ENCODE measurements around the gene MAFG.
"Not testable (repeated sequence)": the region's sequence is repeated elsewhere in the genome, so short reads cannot be mapped to it uniquely, and the experiment has no call there.

Gene MAFG

DNA sequence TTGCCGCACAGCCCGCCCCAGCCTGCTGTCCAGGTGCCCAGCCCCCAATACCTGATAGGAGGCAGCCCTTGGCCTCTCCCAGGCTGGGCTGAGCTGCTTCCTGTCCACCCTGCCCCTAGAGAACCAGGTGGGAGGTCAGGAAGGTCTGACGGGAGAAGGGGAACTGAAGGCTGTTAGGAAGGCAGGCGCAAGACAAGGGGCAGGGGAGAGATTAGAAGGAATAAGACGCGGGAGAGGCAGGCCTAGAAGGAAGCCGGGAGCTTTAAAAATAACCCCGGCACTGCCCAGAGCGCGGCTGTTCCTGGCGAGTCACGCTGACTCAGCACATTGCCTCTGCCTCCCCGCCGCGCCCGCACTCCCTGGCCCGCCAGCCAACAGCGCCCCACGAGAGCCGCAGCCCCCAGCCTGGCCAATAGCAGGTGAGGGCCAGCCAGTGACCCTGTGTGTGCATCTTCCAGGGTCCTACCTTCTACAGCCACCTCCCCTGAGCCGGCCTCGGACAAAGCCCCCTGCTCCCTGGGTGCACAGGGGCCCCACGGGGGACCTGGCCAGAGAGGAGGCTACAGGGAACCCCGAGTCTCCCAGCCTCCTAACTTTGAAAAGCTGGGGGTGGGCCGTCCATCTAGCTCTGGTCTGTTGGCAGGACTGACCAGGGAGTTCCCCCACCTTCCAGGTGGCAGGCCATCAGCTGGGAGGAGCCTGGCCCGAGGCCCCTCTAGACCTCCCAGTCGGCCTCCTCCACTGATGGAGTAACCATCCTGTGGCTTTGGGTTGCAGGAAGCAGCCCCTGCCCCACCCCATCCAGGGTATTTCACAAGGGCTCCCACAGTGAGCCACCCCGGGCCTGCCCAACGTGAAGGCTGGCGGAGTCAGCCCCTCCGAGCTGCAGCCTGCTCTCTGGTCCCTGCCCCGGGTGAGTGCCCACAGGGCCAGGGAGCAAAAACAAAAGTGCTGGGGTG is 4.0 kb downstream of the MAFG start:
- no peak for DNase-seq (ENCODE audit: low read depth in 2 of 2)

DNA sequence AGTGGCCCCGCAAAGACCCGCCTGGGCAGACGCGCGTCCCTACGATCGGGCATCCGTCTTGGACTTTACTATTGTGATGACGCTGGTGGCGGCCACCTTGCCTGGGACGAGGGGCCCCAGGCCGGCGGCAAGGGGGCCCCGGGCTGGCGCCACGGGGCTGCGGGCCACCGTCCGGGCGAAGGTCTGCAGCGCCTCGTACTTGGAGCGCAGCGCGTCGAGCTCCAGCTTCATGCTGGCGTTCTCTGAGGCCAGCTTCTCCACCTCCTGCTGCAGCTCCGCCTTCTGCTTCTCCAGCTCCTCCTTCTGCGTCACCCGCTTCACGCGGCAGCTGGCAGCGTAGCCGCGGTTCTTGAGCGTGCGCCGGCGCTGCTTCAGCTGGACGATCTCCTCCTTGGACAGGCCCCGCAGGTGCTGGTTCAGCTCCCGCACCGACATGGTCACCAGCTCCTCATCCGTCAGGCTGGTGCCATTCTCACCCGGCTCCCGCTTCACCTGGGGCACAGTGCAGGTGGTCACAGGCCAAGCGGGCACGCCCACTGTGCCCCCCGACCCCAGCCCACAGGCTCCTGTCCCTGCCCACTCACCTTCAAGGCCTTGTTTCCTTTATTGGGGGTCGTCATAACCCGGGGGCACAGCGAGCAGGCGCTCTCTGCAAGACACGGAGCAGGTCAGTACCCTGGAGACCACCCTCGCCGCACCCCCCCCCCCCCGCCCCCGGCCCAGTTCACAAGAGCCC is 4.8 kb downstream of the MAFG start:
- DNase-seq (ENCODE audit: low read depth in 2 of 2), result no peak

GRCh38 chr17:81921996-81922565 is 5.5 kb downstream of the MAFG start:
- DNase-seq (ENCODE audit: low read depth in 2 of 2), result no peak

DNA sequence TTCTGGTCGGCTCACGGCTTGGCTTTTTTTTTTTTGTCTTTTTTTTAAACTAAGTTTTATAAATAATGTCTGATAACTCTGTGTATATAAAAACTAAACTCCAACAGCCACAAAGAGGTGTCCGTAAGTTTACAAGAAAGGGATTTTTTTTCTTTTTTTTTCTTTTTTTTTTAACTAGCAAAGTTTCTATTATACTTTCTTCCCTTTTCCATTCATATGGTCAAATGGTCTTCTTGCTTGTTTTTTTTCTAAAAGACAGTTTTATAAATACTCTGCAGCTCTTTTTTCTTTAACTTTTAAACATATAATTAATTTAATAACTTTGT is 6.0 kb downstream of the MAFG start:
- no peak for DNase-seq (ENCODE audit: low read depth in 2 of 2)

DNA sequence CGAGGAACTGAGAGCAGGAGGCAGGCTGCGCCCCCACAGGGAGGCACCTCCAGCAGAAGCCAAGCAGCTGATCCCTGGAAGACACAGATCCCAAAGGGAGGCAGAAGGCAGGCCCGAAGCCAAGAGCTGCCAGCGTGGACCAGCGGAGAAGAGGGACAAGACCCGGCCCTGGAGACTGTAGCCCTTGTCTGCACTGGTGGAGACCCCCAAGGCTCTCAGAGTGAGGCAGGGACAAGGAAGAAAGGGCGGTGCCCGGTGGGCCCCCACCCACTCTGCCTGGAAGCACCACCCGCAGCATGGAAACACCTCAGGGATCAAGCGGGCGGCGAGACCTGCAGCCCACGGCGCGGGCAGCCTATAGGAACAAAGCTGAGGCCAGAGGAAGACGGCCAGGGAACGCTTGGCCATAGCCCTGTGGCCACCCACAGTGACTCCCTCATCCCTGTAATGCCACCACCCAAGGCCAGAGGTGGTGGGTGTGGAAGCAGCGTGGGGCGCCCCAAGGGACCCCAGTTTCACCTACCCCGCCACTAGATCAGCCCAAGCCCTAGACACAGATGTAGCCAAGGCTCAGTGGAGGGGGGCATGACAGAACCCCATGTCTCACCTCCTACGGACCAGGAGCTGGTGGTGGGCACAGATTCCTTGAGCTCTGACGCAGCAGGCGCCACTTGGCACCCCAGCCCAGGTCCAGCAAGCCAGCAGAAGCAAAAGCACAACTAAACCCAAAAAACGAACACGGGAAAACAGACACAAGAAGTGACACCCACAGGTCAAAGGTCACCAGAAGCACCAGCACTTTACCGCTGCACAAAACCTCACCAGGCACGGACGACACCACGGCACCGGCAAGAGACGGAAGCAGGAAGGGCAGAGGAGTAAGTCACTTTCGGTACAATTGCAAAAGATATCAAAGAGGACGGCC is 6.7 kb downstream of the MAFG start:
- DNase-seq (ENCODE audit: low read depth in 2 of 2), result no peak

- no peak for DNase-seq (ENCODE audit: low read depth in 2 of 2)
Measured at GRCh38 chr17:81918832-81919545, 8.5 kb downstream of the MAFG start.

- DNase-seq (ENCODE audit: low read depth in 2 of 2), result not testable (repeated sequence)
Measured at GRCh38 chr17:81918333-81918669, 9.2 kb downstream of the MAFG start.

DNA sequence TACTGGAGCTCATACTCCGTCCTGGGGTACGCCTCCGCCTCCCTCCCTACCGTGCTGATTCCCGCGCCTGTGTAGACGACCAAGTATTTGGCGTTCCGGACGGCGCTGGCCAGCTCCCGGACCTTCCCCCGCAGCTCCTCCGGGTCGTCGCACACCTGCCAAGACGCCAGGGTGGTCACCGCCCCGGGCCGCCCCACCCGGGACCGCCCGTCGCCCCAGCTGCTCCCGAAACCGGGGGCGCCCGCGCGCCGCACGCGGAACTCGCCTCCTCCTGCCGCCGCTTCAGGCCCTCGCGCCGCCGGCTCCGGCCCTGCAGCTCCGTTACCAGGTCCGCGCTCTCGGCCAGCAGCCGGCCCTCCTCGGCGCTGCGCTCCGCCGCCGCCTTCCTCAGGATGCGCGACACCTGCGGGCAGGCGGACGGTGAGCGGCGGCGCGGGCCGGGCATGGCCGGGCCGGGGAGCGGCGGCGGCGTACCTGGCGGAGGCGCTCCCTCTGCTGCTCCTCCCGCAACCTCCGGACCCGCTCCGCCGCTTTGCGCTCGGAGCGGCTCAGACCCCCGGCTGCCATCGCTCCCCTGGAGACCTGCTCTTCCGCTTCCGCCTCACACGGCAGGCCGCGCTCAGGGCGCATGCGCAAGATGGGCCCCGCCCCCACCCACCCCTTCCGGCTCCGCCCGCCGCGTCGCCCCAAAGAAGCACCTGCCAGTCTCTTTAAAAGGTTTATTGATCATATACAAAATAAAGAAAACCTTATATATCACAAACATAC is 9.8 kb downstream of the MAFG start, which contains the start of gene SIRT7:
TSS of gene SIRT7 (minus strand) at position 612 of the 768 bp plus-strand sequence. CDS start at position 567, 45 bp downstream.
- DNase-seq (ENCODE audit: low read depth in 2 of 2), result peak; percentile 59 to 75

DNA sequence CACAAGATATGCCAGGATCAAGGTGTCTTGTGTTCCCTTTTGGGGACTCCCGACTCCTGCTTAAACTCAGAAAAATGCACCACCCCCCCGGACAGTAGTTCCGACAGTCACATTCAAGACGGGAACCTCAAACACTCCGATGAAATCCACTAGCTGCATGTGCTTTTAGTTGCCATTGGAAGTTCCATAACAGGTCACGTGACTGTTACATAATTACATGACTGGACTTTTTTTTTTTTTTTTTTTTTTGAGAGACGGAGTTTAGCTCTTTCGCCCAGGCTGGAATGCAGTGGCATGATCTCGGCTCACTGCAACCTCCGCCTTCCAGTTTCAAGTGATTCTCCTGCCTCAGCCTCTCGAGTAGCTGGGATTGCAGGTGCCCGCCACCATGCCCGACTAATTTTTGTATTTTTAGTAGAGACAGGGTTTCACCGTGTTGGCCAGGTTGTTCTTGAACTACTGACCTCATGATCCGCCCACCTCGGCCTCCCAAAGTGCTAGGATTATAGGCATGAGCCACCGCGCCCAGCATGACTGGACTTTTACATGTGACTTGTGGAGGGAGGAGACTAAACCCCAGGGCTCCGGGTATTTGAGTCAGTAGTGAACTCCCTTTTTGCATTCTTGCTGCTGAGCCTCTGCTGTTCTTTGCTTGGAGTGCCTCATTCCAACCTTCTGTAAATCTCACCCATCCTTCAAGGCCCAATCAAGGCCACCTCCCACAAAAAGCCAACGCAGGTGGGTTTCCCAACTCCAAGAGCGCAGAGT is 11.1 kb downstream of the MAFG start:
- no peak for DNase-seq (ENCODE audit: low read depth in 2 of 2)

DNA sequence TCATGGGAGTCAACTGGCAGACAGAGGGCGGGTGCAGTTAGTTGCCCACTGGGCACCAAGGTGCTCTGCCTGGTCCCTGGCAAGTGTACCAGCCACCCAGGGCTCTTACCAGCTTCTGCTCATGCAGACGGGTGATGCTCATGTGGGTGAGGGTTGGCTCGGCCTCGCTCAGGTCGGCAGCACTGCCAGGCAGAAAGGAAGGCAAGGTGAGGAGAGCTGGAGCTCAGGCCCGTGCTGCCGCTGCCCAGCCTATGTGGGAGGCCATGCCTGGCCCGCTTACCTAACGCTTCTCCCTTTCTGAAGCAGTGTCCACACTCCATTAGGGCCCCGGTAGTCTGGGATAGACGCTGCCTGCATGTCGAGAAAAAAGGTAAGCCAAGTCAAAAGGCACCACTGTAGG is 12.2 kb downstream of the MAFG start:
- no peak for DNase-seq (ENCODE audit: low read depth in 2 of 2)

GRCh38 chr17:81914103-81914850 is 13.3 kb downstream of the MAFG start:
- no peak for DNase-seq (ENCODE audit: low read depth in 2 of 2)

GRCh38 chr17:81913394-81914102 is 14.0 kb downstream of the MAFG start:
- no peak for DNase-seq (ENCODE audit: low read depth in 2 of 2)

- no peak for DNase-seq (ENCODE audit: low read depth in 2 of 2)
Measured at GRCh38 chr17:81912441-81913309, 14.9 kb downstream of the MAFG start.

GRCh38 chr17:81911969-81912368 is 15.6 kb downstream of the MAFG start:
- no peak for DNase-seq (ENCODE audit: low read depth in 2 of 2)

GRCh38 chr17:81911277-81911961 is 16.1 kb downstream of the MAFG start, which contains the start of gene PCYT2:
PCYT2 (minus strand) TSS chr17:81911399; CDS start chr17:81911355, 44 bp downstream.
- DNase-seq (ENCODE audit: low read depth in 2 of 2), result peak; percentile 85 to 89

GRCh38 chr17:81910840-81911276 is 16.7 kb downstream of the MAFG start:
- no peak for DNase-seq (ENCODE audit: low read depth in 2 of 2)

All from stimulated activated CD8-positive, alpha-beta memory T cell treated with anti-CD3 and anti-CD28 coated beads, Interleukin-15, amount 100 ng/mL, for 48 hours (primary cell).